Naive thymus-derived CD8-positive, alpha-beta T cell (primary cell): Measurements from ENCODE around the gene PUSL1. TPM values are rescaled to one million over a fixed set of nuclear protein-coding genes. Genes with fewer than 3 reads are reported as not detected.
A peak's percentile ranks its signal among the peaks of the same experiment; 100 is the strongest.

Source experiments
- ATAC-seq, 2 donors: fragments of 150-1000 bp; cut with Tn5 transposase in 1 of 2; sonication (Bioruptor Pico), chemical (Tn5 transposase) in 1 of 2; 1 replicate in 1 of 2; 2 replicates in 1 of 2; pipeline ENCODE4 v1.10.0; 2021; ENCODE audit warnings: mild to moderate bottlenecking in 2 of 2, moderate library complexity in 2 of 2
- POLR2A ChIA-PET: fragments of 350-600 bp; sonication (Branson Sonifier 250); formaldehyde crosslinking; loops from one replicate; lab custom pipeline; 2021; ENCODE audit warnings: antibody characterized with exemption; lab: Charles Lee
- DNase-seq, 10 donors: peaks; one replicate each; pipeline versions ENCODE4 v3.0.0 to v3.0.0-alpha.2; 2020 to 2022
- H3K27ac Mint-ChIP-seq, 10 donors: one replicate each; pipeline ENCODE4 v1.8.0; 2020 to 2022; ENCODE audit warnings: mild to moderate bottlenecking in 10 of 10, mixed read lengths in 10 of 10, moderate library complexity in 4 of 10, inconsistent platforms in 1 of 10
- H3K27me3 Mint-ChIP-seq, 5 donors: one replicate each; pipeline ENCODE4 v1.8.0; 2021 to 2022; ENCODE audit warnings: mixed read lengths in 5 of 5
- H3K36me3 Mint-ChIP-seq, 3 donors: one replicate each; pipeline ENCODE4 v1.8.0; 2020 to 2022; ENCODE audit warnings: mixed read lengths in 3 of 3, mild to moderate bottlenecking in 2 of 3, inconsistent platforms in 1 of 3
- H3K4me1 Mint-ChIP-seq, 4 donors: one replicate each; pipeline ENCODE4 v1.8.0; 2021 to 2022; ENCODE audit warnings: mixed read lengths in 4 of 4
- H3K4me3 Mint-ChIP-seq, 10 donors: one replicate each; pipeline ENCODE4 v1.8.0; 2020 to 2022; ENCODE audit warnings: mild to moderate bottlenecking in 10 of 10, mixed read lengths in 10 of 10, moderate library complexity in 6 of 10, inconsistent platforms in 1 of 10
- H3K9me3 Mint-ChIP-seq, 9 donors: one replicate each; pipeline ENCODE4 v1.8.0; 2020 to 2022; ENCODE audit warnings: mixed read lengths in 9 of 9, mild to moderate bottlenecking in 3 of 9, inconsistent platforms in 1 of 9, moderate library complexity in 1 of 9
- polyA plus RNA-seq, 3 donors: library from polyadenylated mRNA; unstranded; fragments of 300-500 nt; fragmentation: Illumina TruSeq; gene quantifications; one replicate each; pipeline ENCODE4 v1.2.3, GENCODE V29; 2021
- total RNA-seq, 8 experiments: library from RNA in 2 of 8; stranded (reverse) in 2 of 8; gene quantifications; one replicate each; pipeline ENCODE4 v1.2.3 and lab custom pipeline; 2021 to 2026

PUSL1 gene
- total and polyA plus RNA-seq, 5 experiments from 2014 or later, result 14.5 to 23.4 (median 18.2) TPM

GRCh38 chr1:1324084-1324523 lies 15.7 kb downstream of the PUSL1 start:
- DNase-seq (no peak), ATAC-seq (peak in 1 of 2 donors; percentile 43)
- H3K36me3 Mint-ChIP-seq, result peaks cover 0 to 12% (median 0%) of the 10 kb centered on the region in 3 donors
- peaks cover 12 to 51% (median 35%) of the 10 kb centered on the region in 4 donors for H3K4me1 Mint-ChIP-seq
- POLR2A ChIA-PET, result interaction anchor here (0.7 to 2.0 kb wide), 2 partner anchors 24 to 154 kb away, joined by 4 to 9 read pairs; partner anchors contain the start of gene DVL1
- no peaks in the 10 kb centered on the region for H3K27me3 Mint-ChIP-seq
- no peaks in the 10 kb centered on the region for H3K9me3 Mint-ChIP-seq
- H3K4me3 Mint-ChIP-seq, result peak overlapping the region in 8 of 10 donors; percentile 51 to 92 (median 85)
- H3K27ac Mint-ChIP-seq, result peak overlapping the region in 5 of 10 donors; percentile 58 to 94 (median 89)

- POLR2A ChIA-PET, result interaction anchor here (1.2 to 2.8 kb wide), 6 partner anchors 13 to 74 kb away, joined by 3 to 9 read pairs (median 6); partner anchors contain the start of genes AURKAIP1, CCNL2, DVL1 and PUSL1
- H3K9me3 Mint-ChIP-seq, result no peaks in the 10 kb centered on the region
- peaks cover 12 to 52% (median 34%) of the 10 kb centered on the region in 4 donors for H3K4me1 Mint-ChIP-seq
Measured at GRCh38 chr1:1324524-1325287, 16.3 kb downstream of the PUSL1 start, which contains the start of the genes CPTP and INTS11. TSS of gene CPTP (plus strand) at chr1:1324802. CDS start at chr1:1326911, 2,109 bp downstream. TSS of gene INTS11 (minus strand) at chr1:1324660. CDS start at chr1:1324608, 52 bp downstream.

DNA sequence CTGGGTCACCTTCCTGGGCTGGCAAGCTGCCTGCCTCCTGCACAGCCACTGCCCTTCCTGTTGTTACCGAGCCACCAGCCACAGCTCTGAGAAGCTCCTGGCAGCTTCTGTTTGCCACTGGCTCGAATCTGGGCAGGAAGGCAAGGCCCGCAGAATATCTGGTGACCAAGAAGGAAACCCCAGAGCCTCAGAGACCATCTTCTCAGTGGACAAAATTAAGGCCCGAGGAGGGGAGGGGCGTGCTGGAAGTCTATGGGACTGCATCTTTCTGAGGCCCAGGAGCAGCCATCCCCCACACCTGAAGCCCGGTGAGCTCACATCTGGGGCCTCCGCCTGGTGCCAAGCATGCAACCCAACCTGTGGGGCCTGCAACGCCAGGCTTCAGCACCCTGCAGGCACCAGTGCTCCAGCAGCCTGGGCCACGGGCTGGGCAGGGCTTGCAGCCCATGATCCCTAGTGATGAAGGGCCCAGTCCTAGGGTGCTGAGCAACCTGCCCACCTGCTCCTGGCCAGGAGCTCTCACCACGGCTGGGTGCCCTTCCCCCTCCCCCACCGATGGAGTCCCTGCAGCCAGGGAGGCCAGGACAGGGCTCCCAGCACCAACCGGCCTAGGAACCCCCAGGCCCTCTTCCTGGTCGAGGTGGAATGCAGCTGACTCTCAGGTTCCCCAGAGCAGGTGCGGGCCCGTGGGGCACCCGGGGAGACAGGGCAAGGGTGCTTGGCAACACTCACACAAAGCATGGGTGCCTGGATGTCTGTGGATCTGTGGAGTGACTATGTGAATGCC lies 17.1 kb downstream of the PUSL1 start:
- Mint-ChIP-seq H3K4me3 (peak overlapping the region; percentile 56 to 89 (median 70)), H3K4me1 (peaks cover 12 to 51% (median 34%) of the 10 kb centered on the region in 4 donors), H3K27ac (peak overlapping the region in 8 of 10 donors; percentile 19 to 84 (median 66)), H3K36me3 (peaks cover 0 to 3% (median 0%) of the 10 kb centered on the region in 3 donors), H3K27me3 (no peaks in the 10 kb centered on the region), H3K9me3 (no peaks in the 10 kb centered on the region)
- ATAC-seq (no peak), DNase-seq (no peak)
- POLR2A ChIA-PET, result interaction anchor here (1.2 to 2.8 kb wide), 6 partner anchors 14 to 74 kb away, joined by 3 to 9 read pairs (median 6); partner anchors contain the start of genes AURKAIP1, CCNL2, DVL1 and PUSL1

More at GRCh38 chr1:1324524-1325287, 16.3 kb downstream of the PUSL1 start, which contains the start of the genes CPTP and INTS11:
- peaks cover 0 to 6% (median 0%) of the 10 kb centered on the region in 3 donors for H3K36me3 Mint-ChIP-seq
- peak within 1 kb of the TSS; percentile 58 to 96 (median 90) for H3K27ac Mint-ChIP-seq
- peak within 1 kb of the TSS; percentile 85 to 95 (median 89) for H3K4me3 Mint-ChIP-seq
- DNase-seq (peak; percentile 93 to 98 (median 96)), ATAC-seq (peak; percentile 84 to 90)
- H3K27me3 Mint-ChIP-seq, result no peaks in the 10 kb centered on the region

GRCh38 chr1:1326075-1326605 lies 17.7 kb downstream of the PUSL1 start:
- peaks cover 12 to 47% (median 34%) of the 10 kb centered on the region in 4 donors for H3K4me1 Mint-ChIP-seq
- H3K9me3 Mint-ChIP-seq, result no peaks in the 10 kb centered on the region
- DNase-seq (no peak), ATAC-seq (no peak)
- POLR2A ChIA-PET, result interaction anchor here (1.2 to 2.8 kb wide), 5 partner anchors 15 to 73 kb away, joined by 3 to 8 read pairs (median 6); partner anchors contain the start of genes AURKAIP1, CCNL2 and PUSL1
- H3K36me3 Mint-ChIP-seq, result peaks cover 0 to 3% (median 0%) of the 10 kb centered on the region in 3 donors
- H3K4me3 Mint-ChIP-seq, result peak overlapping the region; percentile 36 to 86 (median 66)
- H3K27ac Mint-ChIP-seq, result peak overlapping the region in 7 of 10 donors; percentile 14 to 87 (median 82)
- no peaks in the 10 kb centered on the region for H3K27me3 Mint-ChIP-seq

DNA sequence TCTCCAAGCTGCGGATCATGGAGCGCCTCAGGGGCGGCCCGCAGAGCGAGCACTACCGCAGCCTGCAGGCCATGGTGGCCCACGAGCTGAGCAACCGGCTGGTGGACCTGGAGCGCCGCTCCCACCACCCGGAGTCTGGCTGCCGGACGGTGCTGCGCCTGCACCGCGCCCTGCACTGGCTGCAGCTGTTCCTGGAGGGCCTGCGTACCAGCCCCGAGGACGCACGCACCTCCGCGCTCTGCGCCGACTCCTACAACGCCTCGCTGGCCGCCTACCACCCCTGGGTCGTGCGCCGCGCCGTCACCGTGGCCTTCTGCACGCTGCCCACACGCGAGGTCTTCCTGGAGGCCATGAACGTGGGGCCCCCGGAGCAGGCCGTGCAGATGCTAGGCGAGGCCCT lies 18.9 kb downstream of the PUSL1 start:
- peak overlapping the region in 4 of 10 donors; percentile 19 to 45 (median 34) for H3K4me3 Mint-ChIP-seq
- ATAC-seq (no peak), DNase-seq (no peak)
- H3K27ac Mint-ChIP-seq, result peak overlapping the region in 1 of 10 donors; percentile 8
- peaks cover 0 to 3% (median 0%) of the 10 kb centered on the region in 3 donors for H3K36me3 Mint-ChIP-seq
- H3K4me1 Mint-ChIP-seq, result peaks cover 10 to 36% (median 28%) of the 10 kb centered on the region in 4 donors
- H3K9me3 Mint-ChIP-seq, result no peaks in the 10 kb centered on the region
- POLR2A ChIA-PET, result interaction anchor here (2.8 kb wide), 1 partner anchor 48 kb away, joined by 8 read pairs; the partner anchor contains the start of gene AURKAIP1
- H3K27me3 Mint-ChIP-seq, result no peaks in the 10 kb centered on the region

DNA sequence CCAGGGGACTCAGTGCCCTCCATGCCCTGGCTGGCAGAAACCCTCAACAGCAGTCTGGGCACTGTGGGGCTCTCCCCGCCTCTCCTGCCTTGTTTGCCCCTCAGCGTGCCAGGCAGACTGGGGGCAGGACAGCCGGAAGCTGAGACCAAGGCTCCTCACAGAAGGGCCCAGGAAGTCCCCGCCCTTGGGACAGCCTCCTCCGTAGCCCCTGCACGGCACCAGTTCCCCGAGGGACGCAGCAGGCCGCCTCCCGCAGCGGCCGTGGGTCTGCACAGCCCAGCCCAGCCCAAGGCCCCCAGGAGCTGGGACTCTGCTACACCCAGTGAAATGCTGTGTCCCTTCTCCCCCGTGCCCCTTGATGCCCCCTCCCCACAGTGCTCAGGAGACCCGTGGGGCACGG lies 19.9 kb downstream of the PUSL1 start:
- H3K9me3 Mint-ChIP-seq, result no peaks in the 10 kb centered on the region
- no peaks in the 10 kb centered on the region for H3K27me3 Mint-ChIP-seq
- H3K36me3 Mint-ChIP-seq, result peaks cover 0 to 3% (median 0%) of the 10 kb centered on the region in 3 donors
- no peak for DNase-seq
- POLR2A ChIA-PET, result interaction anchor here (0.6 kb wide), 1 partner anchor 279 kb away, joined by 3 read pairs; no protein-coding TSS in a partner anchor
- ATAC-seq, result no peak
- no peak overlapping the region for H3K27ac Mint-ChIP-seq
- H3K4me1 Mint-ChIP-seq, result peaks cover 9 to 31% (median 23%) of the 10 kb centered on the region in 4 donors
- no peak overlapping the region for H3K4me3 Mint-ChIP-seq

DNA sequence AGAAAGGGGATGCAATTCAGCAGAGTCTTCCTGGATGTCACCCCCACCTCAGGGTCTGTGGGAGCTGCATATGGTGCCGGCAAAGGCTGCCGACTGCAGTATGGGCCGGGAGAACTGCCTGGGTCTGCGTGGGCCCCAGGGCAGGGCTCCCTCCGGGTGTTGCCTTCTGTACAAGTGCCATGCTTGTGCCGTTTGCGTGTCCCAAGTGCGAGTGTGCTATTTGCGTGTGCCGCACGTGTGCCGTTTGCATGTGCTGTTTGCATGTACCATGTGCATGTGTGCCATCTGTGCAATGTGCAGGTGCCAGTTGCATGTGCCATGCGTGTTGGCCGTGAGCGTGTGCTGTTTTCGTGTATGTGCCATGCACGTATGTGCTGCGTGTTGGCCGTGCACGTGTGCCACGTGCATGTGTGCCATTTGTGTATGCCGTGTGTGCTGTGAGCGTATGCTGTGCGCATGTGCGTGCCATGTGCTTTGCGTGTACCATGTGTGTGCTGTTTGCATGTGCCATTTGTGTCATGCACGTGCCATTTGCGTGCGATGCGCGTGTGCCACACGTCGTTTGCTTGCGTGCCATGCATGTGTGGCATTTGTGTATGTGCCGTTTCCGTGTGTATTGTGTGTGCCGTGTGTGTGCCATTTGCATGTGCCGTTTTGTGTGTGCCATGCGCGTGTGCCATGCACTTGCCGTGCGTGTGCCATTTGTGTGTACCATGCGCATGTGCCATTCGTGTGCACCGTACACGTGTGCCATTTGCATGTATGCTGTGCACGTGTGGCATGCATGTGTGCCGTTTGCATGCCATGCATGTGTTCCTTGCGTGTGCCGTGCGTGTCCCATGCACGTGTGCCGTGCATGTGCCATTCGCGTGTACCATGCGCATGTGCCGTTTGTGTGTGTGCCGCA lies 21.2 kb downstream of the PUSL1 start:
- ATAC-seq (no peak), DNase-seq (no peak)
- POLR2A ChIA-PET, result interaction anchor here (1.0 kb wide), 1 partner anchor 14 kb away, joined by 4 read pairs; no protein-coding TSS in a partner anchor
- Mint-ChIP-seq H3K27me3 (no peaks in the 10 kb centered on the region), H3K4me3 (peak overlapping the region in 2 of 10 donors; percentile 26 to 28), H3K36me3 (peaks cover 0 to 3% (median 0%) of the 10 kb centered on the region in 3 donors), H3K27ac (peak overlapping the region in 2 of 10 donors; percentile 32 to 55), H3K9me3 (no peaks in the 10 kb centered on the region), H3K4me1 (peaks cover 4 to 23% (median 16%) of the 10 kb centered on the region in 4 donors)

DNA sequence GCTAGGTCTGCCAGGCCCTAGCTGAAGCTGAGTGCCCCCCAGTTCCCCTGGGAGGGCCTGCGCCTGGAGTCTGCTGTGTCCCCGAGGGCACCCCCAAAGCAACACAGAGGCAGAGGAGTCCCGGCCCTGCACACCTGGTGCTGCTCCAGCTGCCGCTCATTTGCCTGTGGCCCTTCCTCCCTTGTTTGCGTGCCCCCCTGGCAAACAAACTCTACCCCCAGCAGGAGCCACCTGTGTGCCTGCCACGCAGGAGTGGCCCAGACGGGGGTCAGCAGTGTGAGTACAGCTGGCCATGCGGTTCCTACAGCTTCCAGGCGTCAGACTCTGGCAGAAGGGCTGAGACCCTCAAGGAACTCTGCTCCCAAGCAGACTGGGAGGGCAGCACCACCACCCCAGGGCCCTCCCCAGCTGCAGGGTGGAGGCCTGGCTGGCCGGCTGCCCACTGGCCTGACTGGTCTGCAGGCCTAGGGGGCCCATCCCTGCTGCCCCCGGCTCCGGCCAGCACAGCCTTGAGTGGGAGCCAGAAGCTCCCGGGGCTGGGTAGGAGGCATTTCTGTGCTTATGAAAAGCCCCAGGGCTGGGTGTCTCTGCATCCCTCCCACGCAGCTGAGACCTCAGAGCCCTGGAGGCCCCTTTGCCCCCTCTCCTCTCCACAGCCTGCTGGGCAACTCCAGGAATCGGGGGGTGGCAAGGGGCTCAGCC lies 22.1 kb downstream of the PUSL1 start:
- peaks cover 0 to 3% (median 0%) of the 10 kb centered on the region in 3 donors for H3K36me3 Mint-ChIP-seq
- peaks cover 4 to 19% (median 14%) of the 10 kb centered on the region in 4 donors for H3K4me1 Mint-ChIP-seq
- H3K4me3 Mint-ChIP-seq, result no peak overlapping the region
- ATAC-seq (no peak), DNase-seq (no peak)
- no peaks in the 10 kb centered on the region for H3K27me3 Mint-ChIP-seq
- POLR2A ChIA-PET, result interaction anchor here (1.0 kb wide), 1 partner anchor 13 kb away, joined by 4 read pairs; no protein-coding TSS in a partner anchor
- no peak overlapping the region for H3K27ac Mint-ChIP-seq
- H3K9me3 Mint-ChIP-seq, result no peaks in the 10 kb centered on the region

DNA sequence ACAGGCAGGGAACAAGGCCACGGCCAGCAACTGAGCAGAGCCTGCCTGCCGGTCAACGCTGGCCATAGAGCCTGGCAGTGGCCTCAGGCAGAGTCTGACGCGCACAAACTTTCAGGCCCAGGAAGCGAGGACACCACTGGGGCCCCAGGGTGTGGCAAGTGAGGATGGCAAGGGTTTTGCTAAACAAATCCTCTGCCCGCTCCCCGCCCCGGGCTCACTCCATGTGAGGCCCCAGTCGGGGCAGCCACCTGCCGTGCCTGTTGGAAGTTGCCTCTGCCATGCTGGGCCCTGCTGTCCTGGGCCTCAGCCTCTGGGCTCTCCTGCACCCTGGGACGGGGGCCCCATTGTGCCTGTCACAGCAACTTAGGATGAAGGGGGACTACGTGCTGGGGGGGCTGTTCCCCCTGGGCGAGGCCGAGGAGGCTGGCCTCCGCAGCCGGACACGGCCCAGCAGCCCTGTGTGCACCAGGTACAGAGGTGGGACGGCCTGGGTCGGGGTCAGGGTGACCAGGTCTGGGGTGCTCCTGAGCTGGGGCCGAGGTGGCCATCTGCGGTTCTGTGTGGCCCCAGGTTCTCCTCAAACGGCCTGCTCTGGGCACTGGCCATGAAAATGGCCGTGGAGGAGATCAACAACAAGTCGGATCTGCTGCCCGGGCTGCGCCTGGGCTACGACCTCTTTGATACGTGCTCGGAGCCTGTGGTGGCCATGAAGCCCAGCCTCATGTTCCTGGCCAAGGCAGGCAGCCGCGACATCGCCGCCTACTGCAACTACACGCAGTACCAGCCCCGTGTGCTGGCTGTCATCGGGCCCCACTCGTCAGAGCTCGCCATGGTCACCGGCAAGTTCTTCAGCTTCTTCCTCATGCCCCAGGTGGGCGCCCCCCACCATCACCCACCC lies 22.9 kb downstream of the PUSL1 start, which contains the start of gene TAS1R3:
Gene TAS1R3, plus strand, starts transcription at position 213 of the 898 bp plus-strand sequence. Its CDS starts 66 bp downstream, at position 279.
- no peaks in the 10 kb centered on the region for H3K9me3 Mint-ChIP-seq
- DNase-seq (no peak), ATAC-seq (no peak)
- peaks cover 2 to 12% (median 7%) of the 10 kb centered on the region in 4 donors for H3K4me1 Mint-ChIP-seq
- no peaks in the 10 kb centered on the region for H3K27me3 Mint-ChIP-seq
- H3K4me3 Mint-ChIP-seq, result peak within 1 kb of the TSS in 1 of 10 donors; percentile 15
- peak within 1 kb of the TSS in 1 of 10 donors; percentile 55 for H3K27ac Mint-ChIP-seq
- POLR2A ChIA-PET, result interaction anchor here (0.7 to 1.3 kb wide), 4 partner anchors 12 to 22 kb away, joined by 3 to 4 read pairs (median 4); partner anchors contain the start of gene PUSL1
- peaks cover 0 to 3% (median 0%) of the 10 kb centered on the region in 3 donors for H3K36me3 Mint-ChIP-seq
